Activated naive CD4-positive, alpha-beta T cell treated with anti-CD3 and anti-CD28 coated beads, Interleukin-2, amount 50 U/mL, for 24 hours (primary cell): Measurements from ENCODE around the gene TWSG1.
"Not testable (repeated sequence)": the region's sequence is repeated elsewhere in the genome, so short reads cannot be mapped to it uniquely, and the experiment has no call there.

Source experiments
- H3K27ac Mint-ChIP-seq: one replicate; pipeline ENCODE4 v1.8.0; 2021; ENCODE audit warnings: mild to moderate bottlenecking, mixed read lengths
- H3K27me3 Mint-ChIP-seq: one replicate; pipeline ENCODE4 v1.8.0; 2021; ENCODE audit warnings: mixed read lengths
- H3K36me3 Mint-ChIP-seq: one replicate; pipeline ENCODE4 v1.8.0; 2021; ENCODE audit warnings: mixed read lengths
- H3K4me1 Mint-ChIP-seq: one replicate; pipeline ENCODE4 v1.8.0; 2021; ENCODE audit warnings: mixed read lengths
- H3K4me3 Mint-ChIP-seq: one replicate; pipeline ENCODE4 v1.8.0; 2021; ENCODE audit warnings: mild to moderate bottlenecking, mixed read lengths
- H3K9me3 Mint-ChIP-seq: one replicate; pipeline ENCODE4 v1.8.0; 2021; ENCODE audit warnings: mixed read lengths

Gene TWSG1

GRCh38 chr18:9441061-9441460 is 106.5 kb downstream of the TWSG1 start:
- no peaks in the 10 kb centered on the region for H3K4me1 Mint-ChIP-seq
- no peak overlapping the region for H3K4me3 Mint-ChIP-seq
- no peaks in the 10 kb centered on the region for H3K9me3 Mint-ChIP-seq
- no peaks in the 10 kb centered on the region for H3K36me3 Mint-ChIP-seq
- H3K27ac Mint-ChIP-seq, result no peak overlapping the region
- H3K27me3 Mint-ChIP-seq, result no peaks in the 10 kb centered on the region

- Mint-ChIP-seq H3K27ac (no peak overlapping the region), H3K9me3 (no peaks in the 10 kb centered on the region), H3K27me3 (no peaks in the 10 kb centered on the region), H3K36me3 (no peaks in the 10 kb centered on the region), H3K4me1 (no peaks in the 10 kb centered on the region), H3K4me3 (no peak overlapping the region)
Observed at GRCh38 chr18:9444549-9444948, 110.0 kb downstream of the TWSG1 start.

GRCh38 chr18:9446839-9447238 is 112.3 kb downstream of the TWSG1 start:
- Mint-ChIP-seq H3K27ac (no peak overlapping the region), H3K9me3 (no peaks in the 10 kb centered on the region), H3K4me1 (no peaks in the 10 kb centered on the region), H3K4me3 (no peak overlapping the region), H3K27me3 (peaks cover 4% of the 10 kb centered on the region), H3K36me3 (no peaks in the 10 kb centered on the region)

- H3K36me3 Mint-ChIP-seq, result no peaks in the 10 kb centered on the region
- H3K4me1 Mint-ChIP-seq, result no peaks in the 10 kb centered on the region
- H3K9me3 Mint-ChIP-seq, result no peaks in the 10 kb centered on the region
- H3K4me3 Mint-ChIP-seq, result no peak overlapping the region
- H3K27ac Mint-ChIP-seq, result no peak overlapping the region
- peaks cover 4% of the 10 kb centered on the region for H3K27me3 Mint-ChIP-seq
Observed at GRCh38 chr18:9447334-9447733, 112.8 kb downstream of the TWSG1 start.

- Mint-ChIP-seq H3K4me1 (peaks cover 8% of the 10 kb centered on the region), H3K27ac (no peak overlapping the region), H3K36me3 (no peaks in the 10 kb centered on the region), H3K9me3 (no peaks in the 10 kb centered on the region), H3K27me3 (peaks cover 4% of the 10 kb centered on the region), H3K4me3 (no peak overlapping the region)
Observed at GRCh38 chr18:9449600-9450414, 115.2 kb downstream of the TWSG1 start.

- not testable (repeated sequence) for H3K27me3 Mint-ChIP-seq, H3K4me1 Mint-ChIP-seq, H3K9me3 Mint-ChIP-seq, H3K4me3 Mint-ChIP-seq, H3K27ac Mint-ChIP-seq, H3K36me3 Mint-ChIP-seq
Observed at GRCh38 chr18:9450920-9451319, 116.3 kb downstream of the TWSG1 start.
